SK-N-SH (cell line): ENCODE results near the gene DNAJC2. TPM values are rescaled to one million over a fixed set of nuclear protein-coding genes. Genes with fewer than 3 reads are reported as not detected.
A peak's percentile ranks its signal among the peaks of the same experiment; 100 is the strongest.
"Not testable (repeated sequence)": the region's sequence is repeated elsewhere in the genome, so short reads cannot be mapped to it uniquely, and the experiment has no call there.

Experiments
- CTCF ChIA-PET: fragments of 300-600, 350-600 bp; formaldehyde crosslinking; extraction: SDS; loops from one replicate; lab custom pipeline; 2021; lab: Yijun Ruan, JAX
- POLR2A ChIA-PET: fragments of 350-600 bp; sonication (Branson Sonifier 250); formaldehyde crosslinking; extraction: SDS; loops from one replicate; lab custom pipeline; 2020; ENCODE audit warnings: antibody characterized with exemption, inconsistent platforms; lab: Yijun Ruan, JAX
- DNase-seq: peaks from one replicate; pipeline ENCODE4 v3.0.0; 2012
- H2AFZ ChIP-seq: fragments of 200-600 bp; sonication (generic); 2 replicates; pipeline ENCODE4 v1.8.1; 2016; ENCODE audit warnings: antibody characterized with exemption, mild to moderate bottlenecking, low read depth
- H3F3A ChIP-seq: fragments of 200-600 bp; sonication (generic); replicated peaks from 2 replicates; pipeline ENCODE3; 2016; ENCODE audit warnings: antibody characterized with exemption, mild to moderate bottlenecking; ENCODE audit not compliant: insufficient read depth
- H3K27ac ChIP-seq, 2 experiments: fragments of 200-500 bp in 1 of 2; fragments of 200-600 bp in 1 of 2; sonication (Bioruptor generic) in 1 of 2; sonication (generic), shearing (Covaris generic) in 1 of 2; 2 replicates each; pipeline versions ENCODE4 v1.5.1 to v1.6.1; 2014 to 2016; ENCODE audit warnings: low read depth in 2 of 2, inconsistent platforms in 1 of 2, low read length in 1 of 2, mild to moderate bottlenecking in 1 of 2, mixed read lengths in 1 of 2
- H3K27me3 ChIP-seq: fragments of 200-600 bp; sonication (generic), shearing (Covaris generic); 2 replicates; pipeline ENCODE4 v1.6.1; 2016; ENCODE audit warnings: mixed run types; ENCODE audit not compliant: insufficient read depth
- H3K36me3 ChIP-seq, 2 experiments: fragments of 200-500 bp in 1 of 2; fragments of 200-600 bp in 1 of 2; sonication (Bioruptor generic) in 1 of 2; sonication (generic) in 1 of 2; replicated peaks in 1 of 2; 2 replicates each; pipeline versions ENCODE3 to v1.5.1; 2014 to 2016; ENCODE audit warnings: low read length in 1 of 2, mild to moderate bottlenecking in 1 of 2; ENCODE audit not compliant: insufficient read depth in 2 of 2, control insufficient read depth in 1 of 2
- H3K4me1 ChIP-seq, 2 experiments: fragments of 200-500 bp in 1 of 2; fragments of 200-600 bp in 1 of 2; sonication (Bioruptor generic) in 1 of 2; sonication (generic), shearing (Covaris generic) in 1 of 2; 2 replicates each; pipeline versions ENCODE4 v1.5.1 to v1.6.1; 2014 to 2016; ENCODE audit warnings: low read depth in 1 of 2, low read length in 1 of 2, mixed run types in 1 of 2; ENCODE audit not compliant: insufficient read depth in 2 of 2, control insufficient read depth in 1 of 2
- H3K4me2 ChIP-seq: fragments of 200-600 bp; sonication (generic), shearing (Covaris generic); 2 replicates; pipeline ENCODE4 v1.6.1; 2017; ENCODE audit warnings: mixed run types
- H3K4me3 ChIP-seq, 2 experiments: fragments of 200-500 bp in 1 of 2; fragments of 200-600 bp in 1 of 2; sonication (Bioruptor generic) in 1 of 2; sonication (generic), shearing (Covaris generic) in 1 of 2; 2 replicates each; pipeline versions ENCODE4 v1.5.1 to v1.8.1; 2014 to 2016; ENCODE audit warnings: low read depth in 2 of 2, inconsistent platforms in 1 of 2, low read length in 1 of 2, mild to moderate bottlenecking in 1 of 2, mixed read lengths in 1 of 2, moderate library complexity in 1 of 2
- H3K79me2 ChIP-seq: fragments of 200-600 bp; sonication (generic); 2 replicates; pipeline ENCODE4 v1.8.1; 2017; ENCODE audit warnings: mild to moderate bottlenecking; ENCODE audit not compliant: insufficient read depth
- H3K9ac ChIP-seq: fragments of 200-600 bp; sonication (generic); 2 replicates; pipeline ENCODE4 v1.6.1; 2017; ENCODE audit warnings: mixed run types
- H3K9me2 ChIP-seq: fragments of 200-600 bp; sonication (generic); 2 replicates; pipeline ENCODE4 v1.6.1; 2017; ENCODE audit warnings: mixed run types
- H3K9me3 ChIP-seq: fragments of 200-600 bp; sonication (generic); 2 replicates; pipeline ENCODE4 v1.6.1; 2017; ENCODE audit warnings: mixed run types, mild to moderate bottlenecking, moderate library complexity
- H4K20me1 ChIP-seq: fragments of 200-600 bp; sonication (generic); 2 replicates; pipeline ENCODE4 v1.6.1; 2017; ENCODE audit warnings: mild to moderate bottlenecking, mixed run types; ENCODE audit not compliant: insufficient read depth
- EP300 ChIP-seq, 2 experiments: IDR thresholded peaks; 2 replicates each; pipeline versions ENCODE4 v1.4.0 to v1.6.1; 2012; ENCODE audit warnings: borderline replicate concordance in 1 of 2, low read depth in 1 of 2, low read length in 1 of 2
- GATA2 ChIP-seq: sonication (generic); formaldehyde crosslinking; IDR thresholded peaks from 2 replicates; pipeline ENCODE4 v1.5.0; 2020; ENCODE audit warnings: mild to moderate bottlenecking, missing genetic modification reagents
- RCOR1 ChIP-seq: fragments of 150-350 bp; IDR thresholded peaks from 2 replicates; pipeline ENCODE4 v1.6.1; 2017; ENCODE audit warnings: antibody characterized with exemption, low read length
- WGBS: methylation state at CpG from one replicate; pipeline ENCODE4 v1.1.6; 2017; ENCODE audit warnings: low lambda C conversion rate; 5-methylcytosine and 5-hydroxymethylcytosine counted together
- polyA plus RNA-seq, 3 experiments: library from polyadenylated mRNA; depleted of rRNA; stranded (reverse); fragments of >200 nt; gene quantifications; 2 replicates each; pipeline ENCODE4 v1.2.3, GENCODE V29; 2012
- small RNA-seq, 7 experiments: library from RNA; depleted of rRNA; stranded (forward); fragments of <200 nt; gene quantifications; one replicate each; pipeline ENCODE3, GENCODE V24; 2012

Gene DNAJC2
- polyA plus RNA-seq, 1 of the 3 experiments (the other 2 are of a cell fraction) = 18.9 TPM

DNA sequence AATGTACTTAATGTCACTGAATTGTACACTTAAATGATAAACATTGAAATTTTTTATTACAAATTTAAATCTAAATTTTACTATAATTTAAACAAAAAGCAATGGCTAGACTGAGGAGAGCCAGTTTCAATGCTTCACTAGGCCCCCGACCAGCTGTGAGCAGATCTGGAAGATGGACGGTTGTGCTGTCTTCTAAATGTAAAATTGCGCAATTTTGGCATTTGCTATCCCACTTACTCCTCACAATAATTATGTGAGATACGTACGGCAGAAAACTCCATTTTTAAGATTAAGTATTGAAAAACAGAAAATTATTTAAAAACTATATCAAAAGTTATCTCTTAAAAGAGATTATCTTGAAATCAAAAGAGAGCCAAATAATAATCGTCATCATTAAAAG lies 71.2 kb downstream of the DNAJC2 start:
- H3K4me3 ChIP-seq, H3K9me2 ChIP-seq, H3K9me3 ChIP-seq, H3K27ac ChIP-seq, H3K4me1 ChIP-seq, H2AFZ ChIP-seq, POLR2A ChIA-PET, H3K27me3 ChIP-seq, H3K79me2 ChIP-seq, H3K36me3 ChIP-seq, H4K20me1 ChIP-seq, H3K9ac ChIP-seq, H3F3A ChIP-seq, H3K4me2 ChIP-seq, DNase-seq, CTCF ChIA-PET: not testable (repeated sequence)
- WGBS = 96% methylated on average over 6 of the region's 6 CpGs

DNA sequence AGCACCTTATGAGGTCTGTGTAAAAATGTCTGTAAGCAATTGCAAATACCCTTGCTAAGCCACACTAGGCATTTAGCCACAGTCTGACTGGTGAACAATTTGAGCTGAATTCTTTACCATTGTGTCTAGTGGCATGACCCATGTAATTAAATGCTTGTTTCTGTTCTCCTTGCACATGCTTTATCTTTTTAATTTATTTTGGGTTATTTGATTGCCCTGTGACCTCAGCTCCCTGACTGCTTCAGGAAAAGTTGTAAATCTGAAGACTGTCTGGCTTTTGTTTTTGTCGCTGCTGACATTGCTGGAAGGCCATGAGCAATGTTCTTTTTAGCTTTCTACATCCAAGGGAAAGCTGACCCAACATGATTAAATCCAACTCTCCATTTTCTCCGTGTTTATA lies 78.3 kb downstream of the DNAJC2 start:
- H3K36me3 ChIP-seq, H4K20me1 ChIP-seq, H3K27me3 ChIP-seq, H3F3A ChIP-seq, H3K9me3 ChIP-seq, H3K27ac ChIP-seq, DNase-seq, H3K9me2 ChIP-seq, H3K4me1 ChIP-seq, H2AFZ ChIP-seq, CTCF ChIA-PET, H3K4me3 ChIP-seq, H3K9ac ChIP-seq, H3K79me2 ChIP-seq, H3K4me2 ChIP-seq: not testable (repeated sequence)
- 29% methylated on average over 2 of the region's 2 CpGs for WGBS
- TF ChIP-seq RCOR1 = peak; percentile 84
- TF ChIP-seq EP300 (IDR thresholded peaks at IDR 0.05; ENCODE audit: borderline replicate concordance in 1 of 2, low read depth in 1 of 2, low read length in 1 of 2) = 0 out of 4 replicates have a peak, but pooled peaks of 1 of the 2 experiments have one; percentile 12
- peak; percentile 45 for TF ChIP-seq GATA2 (CRISPR knock-in tag)
- POLR2A ChIA-PET = interaction anchor here (0.6 kb wide), 1 partner anchor 942 kb away, joined by 3 read pairs; no protein-coding TSS in a partner anchor

DNA sequence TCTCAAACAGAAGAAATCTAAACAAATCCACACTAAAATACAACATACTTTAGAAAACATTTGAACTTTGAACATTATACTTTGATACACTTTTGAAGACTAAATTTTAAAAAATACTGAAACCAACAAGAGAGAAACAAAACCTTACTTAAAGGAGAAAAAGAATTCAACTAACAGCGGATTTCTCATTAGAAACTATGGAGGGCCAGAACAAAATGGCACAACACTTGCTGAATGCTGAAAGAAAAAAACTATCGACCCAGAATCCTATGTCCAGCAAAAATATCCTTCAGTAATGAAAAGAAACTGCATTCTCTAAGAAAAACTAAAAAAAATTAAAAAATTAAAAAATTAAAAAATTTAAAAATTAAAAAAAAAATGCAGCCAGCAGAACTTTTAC lies 80.5 kb downstream of the DNAJC2 start:
- H3K36me3 ChIP-seq, DNase-seq, H3K4me2 ChIP-seq, H3F3A ChIP-seq, CTCF ChIA-PET, H3K9me2 ChIP-seq, H3K9me3 ChIP-seq, H4K20me1 ChIP-seq, H3K4me3 ChIP-seq, H3K79me2 ChIP-seq, H3K4me1 ChIP-seq, H3K27ac ChIP-seq, POLR2A ChIA-PET, H3K9ac ChIP-seq, H3K27me3 ChIP-seq, H2AFZ ChIP-seq: not testable (repeated sequence)
- WGBS = 64% methylated on average over 2 of the region's 2 CpGs

Small RNA genes within 50 kb of the gene (small RNA-seq; reads per million reads assigned to genes)
- gene RPS29P16 = 0 to 0.06 (median 0) reads per million in 7 experiments

Other genes with a start within 250 kb of the DNAJC2 start
- gene NAPEPLD, start 195.7 kb downstream of the DNAJC2 start, polyA plus RNA-seq (2012; rRNA removed) = 4.6 and 5.4 TPM in 2 replicates
- gene PMPCB, start 47.3 kb downstream of the DNAJC2 start, polyA plus RNA-seq (2012; rRNA removed) = 116 and 142 TPM in 2 replicates
- 231 and 283 TPM in 2 replicates for gene PSMC2, start 2.9 kb upstream of the DNAJC2 start, polyA plus RNA-seq (2012; rRNA removed)
- not detected in 2 replicates for gene SLC26A5, start 101.4 kb upstream of the DNAJC2 start, polyA plus RNA-seq (2012; rRNA removed)